H9 (cell line): ENCODE data around the gene PCDH9. TPM values are rescaled to one million over a fixed set of nuclear protein-coding genes. Genes with fewer than 3 reads are reported as not detected.

Source experiments
- DNase-seq: peaks from one replicate; pipeline ENCODE4 v3.0.0-alpha.2; 2017
- H2AFZ ChIP-seq: one replicate; pipeline ENCODE4 v1.6.1; 2013; ENCODE audit warnings: mild to moderate bottlenecking, low read length, control low read depth, moderate library complexity
- H2AK5ac ChIP-seq: 2 replicates; pipeline ENCODE4 v1.6.1; 2013; ENCODE audit warnings: low read length, control low read depth, mixed read lengths; ENCODE audit not compliant: insufficient read length
- H2BK120ac ChIP-seq: one replicate; pipeline ENCODE4 v1.6.1; 2013; ENCODE audit warnings: low read depth, mild to moderate bottlenecking, low read length, control low read depth, inconsistent platforms; ENCODE audit not compliant: poor library complexity, severe bottlenecking
- H2BK12ac ChIP-seq: 2 replicates; pipeline ENCODE4 v1.6.1; 2013; ENCODE audit warnings: low read length, control low read depth, mixed read lengths, low read depth; ENCODE audit not compliant: insufficient read length
- H2BK15ac ChIP-seq: 2 replicates; pipeline ENCODE4 v1.6.1; 2013; ENCODE audit warnings: low read depth, low read length, control low read depth
- H2BK20ac ChIP-seq: one replicate; pipeline ENCODE4 v1.6.1; 2013; ENCODE audit warnings: low read depth, mild to moderate bottlenecking, low read length, control low read depth, inconsistent platforms; ENCODE audit not compliant: poor library complexity, severe bottlenecking
- H2BK5ac ChIP-seq: 2 replicates; pipeline ENCODE4 v1.6.1; 2013; ENCODE audit warnings: low read length, control low read depth, mixed read lengths; ENCODE audit not compliant: insufficient read length
- H3K14ac ChIP-seq: 2 replicates; pipeline ENCODE4 v1.6.1; 2013; ENCODE audit warnings: low read length, control low read depth; ENCODE audit not compliant: insufficient read depth
- H3K18ac ChIP-seq: 2 replicates; pipeline ENCODE4 v1.6.1; 2013; ENCODE audit warnings: low read depth, mild to moderate bottlenecking, mixed read lengths, low read length, control low read depth; ENCODE audit not compliant: insufficient read length
- H3K23ac ChIP-seq: 2 replicates; pipeline ENCODE4 v1.6.1; 2013; ENCODE audit warnings: low read length, control low read depth, mixed read lengths, low read depth; ENCODE audit not compliant: insufficient read length
- H3K23me2 ChIP-seq: 2 replicates; pipeline ENCODE4 v1.6.1; 2013; ENCODE audit warnings: low read depth, mild to moderate bottlenecking, mixed read lengths, low read length, control low read depth; ENCODE audit not compliant: insufficient read length, poor library complexity, severe bottlenecking
- H3K27ac ChIP-seq: 2 replicates; pipeline ENCODE4 v1.5.1; 2013; ENCODE audit warnings: low read length, control low read depth, mixed read lengths, low read depth; ENCODE audit not compliant: insufficient read length
- H3K27me3 ChIP-seq: 2 replicates; pipeline ENCODE4 v1.6.1; 2013; ENCODE audit warnings: low read length, control low read depth, inconsistent platforms; ENCODE audit not compliant: insufficient read depth
- H3K4ac ChIP-seq: 2 replicates; pipeline ENCODE4 v1.6.1; 2013; ENCODE audit warnings: low read depth, mild to moderate bottlenecking, control low read depth, inconsistent platforms, low read length, moderate library complexity
- H3K4me1 ChIP-seq: 2 replicates; pipeline ENCODE4 v1.6.1; 2013; ENCODE audit warnings: low read length, control low read depth, inconsistent platforms; ENCODE audit not compliant: insufficient read depth
- H3K4me2 ChIP-seq: 2 replicates; pipeline ENCODE4 v1.6.1; 2013; ENCODE audit warnings: low read length, control low read depth, mixed read lengths; ENCODE audit not compliant: insufficient read length, insufficient read depth
- H3K56ac ChIP-seq: 2 replicates; pipeline ENCODE4 v1.6.1; 2013; ENCODE audit warnings: low read depth, mild to moderate bottlenecking, mixed read lengths, low read length, control low read depth; ENCODE audit not compliant: insufficient read length
- H3K79me1 ChIP-seq: 2 replicates; pipeline ENCODE4 v1.6.1; 2013; ENCODE audit warnings: low read depth, mild to moderate bottlenecking, moderate library complexity, low read length, control low read depth, inconsistent platforms; ENCODE audit not compliant: insufficient read depth, poor library complexity, severe bottlenecking
- H3K79me2 ChIP-seq: 2 replicates; pipeline ENCODE4 v1.6.1; 2013; ENCODE audit warnings: low read length, control low read depth, inconsistent platforms; ENCODE audit not compliant: insufficient read depth
- H3K9ac ChIP-seq: 2 replicates; pipeline ENCODE4 v1.6.1; 2013; ENCODE audit warnings: low read length, control low read depth, mixed read lengths; ENCODE audit not compliant: insufficient read length; ENCODE audit errors: extremely low read depth
- H3K9me3 ChIP-seq: one replicate; pipeline ENCODE4 v1.6.1; 2013; ENCODE audit warnings: low read depth, low read length, inconsistent platforms; ENCODE audit not compliant: control insufficient read depth
- H3T11ph ChIP-seq: one replicate; pipeline ENCODE4 v1.6.1; 2013; ENCODE audit warnings: mild to moderate bottlenecking, low read length, control low read depth, inconsistent platforms
- H4K20me1 ChIP-seq: one replicate; pipeline ENCODE4 v1.6.1; 2013; ENCODE audit not compliant: control insufficient read depth, insufficient read length, insufficient read depth
- H4K5ac ChIP-seq: 2 replicates; pipeline ENCODE4 v1.6.1; 2013; ENCODE audit warnings: low read depth, mild to moderate bottlenecking, mixed read lengths, low read length, control low read depth; ENCODE audit not compliant: insufficient read length
- H4K8ac ChIP-seq: replicated peaks from 2 replicates; pipeline ENCODE4 v1.6.1; 2013; ENCODE audit warnings: low read length, control low read depth, mixed read lengths, low read depth; ENCODE audit not compliant: insufficient read length
- H4K91ac ChIP-seq: 2 replicates; pipeline ENCODE4 v1.6.1; 2013; ENCODE audit warnings: low read depth, mild to moderate bottlenecking, moderate library complexity, mixed read lengths, low read length, control low read depth; ENCODE audit not compliant: insufficient read length
- H3K27ac Mint-ChIP-seq, 3 experiments: 2 replicates in 2 of 3; 3 replicates in 1 of 3; pipeline ENCODE4 v1.8.0; 2020 to 2021; ENCODE audit warnings: mixed read lengths in 3 of 3, mild to moderate bottlenecking in 1 of 3, moderate library complexity in 1 of 3
- H3K27me3 Mint-ChIP-seq: 2 replicates; pipeline ENCODE4 v1.8.0; 2021; ENCODE audit warnings: low read depth, mild to moderate bottlenecking, moderate library complexity, mixed read lengths
- H3K36me3 Mint-ChIP-seq, 3 experiments: 2 replicates in 2 of 3; 3 replicates in 1 of 3; pipeline ENCODE4 v1.8.0; 2020 to 2021; ENCODE audit warnings: low read depth in 3 of 3, mixed read lengths in 3 of 3; ENCODE audit not compliant: insufficient read depth in 1 of 3
- H3K4me1 Mint-ChIP-seq, 2 experiments: 2 replicates each; pipeline ENCODE4 v1.8.0; 2020; ENCODE audit warnings: mixed read lengths in 2 of 2
- H3K4me3 Mint-ChIP-seq, 2 experiments: 2 replicates in 1 of 2; 3 replicates in 1 of 2; pipeline ENCODE4 v1.8.0; 2020 to 2021; ENCODE audit warnings: mild to moderate bottlenecking in 2 of 2, mixed read lengths in 2 of 2, moderate library complexity in 1 of 2
- H3K9me3 Mint-ChIP-seq, 2 experiments: 2 replicates in 1 of 2; 3 replicates in 1 of 2; pipeline ENCODE4 v1.8.0; 2020; ENCODE audit warnings: mild to moderate bottlenecking in 2 of 2, mixed read lengths in 2 of 2, moderate library complexity in 1 of 2
- CTCF ChIP-seq: fragments of 200-600 bp; sonication (generic); conservative IDR thresholded peaks from 3 replicates; pipeline ENCODE4 v1.8.0; 2021; ENCODE audit warnings: antibody characterized with exemption, mild to moderate bottlenecking
- WGBS: extraction: QIAGEN DNeasy Blood & Tissue Kit; methylation state at CpG from one replicate; pipeline ENCODE4 v1.1.7; 2013; ENCODE audit warnings: missing lambda C conversion rate, low lambda C conversion rate, mixed read lengths; ENCODE audit not compliant: insufficient read length; ENCODE audit errors: extremely low coverage; 5-methylcytosine and 5-hydroxymethylcytosine counted together
- total RNA-seq: library from RNA; stranded (reverse); gene quantifications from 2 replicates; pipeline ENCODE4 v1.2.1, GENCODE V29; 2021

PCDH9 gene
- total RNA-seq, 1 experiment from 2014 or later, result 0.11 TPM

- Histone ChIP-seq H3K79me1 (no peaks in the 10 kb centered on the region), H3K79me2 (no peaks in the 10 kb centered on the region), H2BK5ac (no peak overlapping the region), H3K27ac (no peak overlapping the region), H3K4me1 (no peaks in the 10 kb centered on the region; the same call in 1 of the 2 replicates), H2BK20ac (no peak overlapping the region), H3K9me3 (no peaks in the 10 kb centered on the region), H3K4me2 (no peak overlapping the region), H4K5ac (no peak overlapping the region), H2BK12ac (no peak overlapping the region), H4K8ac (no peak overlapping the region), H3K56ac (no peak overlapping the region), H3K23ac (no peak overlapping the region), H3K23me2 (no peaks in the 10 kb centered on the region), H4K20me1 (no peaks in the 10 kb centered on the region), H2BK15ac (no peak overlapping the region), H3K27me3 (no peaks in the 10 kb centered on the region), H3K9ac (no peak overlapping the region), H2BK120ac (no peak overlapping the region), H3K18ac (no peak overlapping the region), H3T11ph (no peak overlapping the region), H2AK5ac (no peak overlapping the region), H3K14ac (no peak overlapping the region), H3K4ac (no peak overlapping the region), H2AFZ (no peak overlapping the region), H4K91ac (no peak overlapping the region)
- Mint-ChIP-seq H3K36me3 (peaks cover 0 to 2% (median 0%) of the 10 kb centered on the region in 3 experiments; a peak in 2 of 7 replicates), H3K27ac (no peak overlapping the region), H3K4me3 (no peak overlapping the region), H3K4me1 (peaks cover 0 to 11% of the 10 kb centered on the region in 2 experiments; a peak in 2 of 4 replicates), H3K9me3 (no peaks in the 10 kb centered on the region; a peak in 1 of 5 replicates), H3K27me3 (no peaks in the 10 kb centered on the region)
- WGBS, result no CpG with 5 or more reads among the region's 5 CpGs
- DNase-seq, result no peak
- TF ChIP-seq CTCF, result no peak
These were observed 662.1 kb downstream of the PCDH9 start for GRCh38 chr13:66567899-66568612.
